Transverse colon (tissue), 4 donors: ENCODE results near the gene CDKN2C. TPM values are rescaled to one million over a fixed set of nuclear protein-coding genes. Genes with fewer than 3 reads are reported as not detected.

Experiments
- DNase-seq: peaks from one replicate; pipeline ENCODE4 v3.0.0-alpha.2; 2019
- H3K27ac ChIP-seq, 4 donors: fragments of 200-600 bp; sonication (generic); 2 replicates each; pipeline ENCODE4 v1.5.1; 2016 to 2018; ENCODE audit warnings: inconsistent platforms in 4 of 4
- H3K27me3 ChIP-seq: fragments of 200-600 bp; sonication (generic); 2 replicates; pipeline ENCODE4 v1.5.1; 2017; ENCODE audit warnings: inconsistent platforms
- H3K36me3 ChIP-seq, 4 donors: fragments of 200-600 bp; sonication (generic); 2 replicates each; pipeline ENCODE4 v1.5.1; 2017 to 2019; ENCODE audit warnings: inconsistent platforms in 4 of 4
- H3K4me1 ChIP-seq, 4 donors: fragments of 200-600 bp; sonication (generic); 2 replicates each; pipeline ENCODE4 v1.5.1; 2017 to 2020; ENCODE audit warnings: inconsistent platforms in 4 of 4
- H3K4me3 ChIP-seq, 4 donors: fragments of 200-600 bp; sonication (generic); 1 replicate in 1 of 4; 2 replicates in 3 of 4; pipeline versions ENCODE4 v1.5.1 to v1.6.1; 2017 to 2019; ENCODE audit warnings: inconsistent platforms in 4 of 4
- H3K9me3 ChIP-seq, 2 donors: fragments of 200-600 bp; sonication (generic); 2 replicates each; pipeline ENCODE4 v1.5.1; 2017 to 2019; ENCODE audit warnings: inconsistent platforms in 2 of 2
- EP300 ChIP-seq: sonication (generic); formaldehyde crosslinking; IDR thresholded peaks from one replicate; pipeline ENCODE4 v1.6.1; 2017; ENCODE audit warnings: antibody characterized with exemption, low read depth
- POLR2A ChIP-seq: fragments of 450-650 bp; IDR thresholded peaks from one replicate; pipeline ENCODE4 v1.6.1; 2016; ENCODE audit warnings: antibody characterized with exemption, mild to moderate bottlenecking, moderate library complexity
- POLR2AphosphoS5 ChIP-seq, 3 donors: sonication (generic); formaldehyde crosslinking; IDR thresholded peaks; one replicate each; pipeline ENCODE4 v1.6.1; 2016; ENCODE audit warnings: antibody characterized with exemption in 3 of 3
- WGBS, 2 donors: methylation state at CpG; one replicate each; pipeline ENCODE4 v1.1.5; 2018; ENCODE audit warnings: low coverage in 1 of 2; 5-methylcytosine and 5-hydroxymethylcytosine counted together
- in situ Hi-C, 4 donors: fragments of 200-750 bp; cut with MboI; loops; one replicate each; pipeline versions ENCODE4 v1.15.0 to v1.15.1; 2017; ENCODE audit warnings: low sequenced_read_pairs in 3 of 4, low pct_ligation_motif_present in 1 of 4, low pct_unique_long_range_greater_than_20kb in 1 of 4
- intact Hi-C: fragments of 100-400 bp; cut with DNase I; formaldehyde crosslinking; loops from one replicate; pipeline ENCODE4 v1.15.1; 2023; ENCODE audit warnings: low total_unique reads
- total RNA-seq, 4 donors: library from RNA; depleted of rRNA; stranded (reverse); fragments of >200 nt; gene quantifications; one replicate each; pipeline ENCODE4 v1.1.0, GENCODE V29; 2016
- TF ChIP-seq, protein P1 (sequence below), 5 experiments: fragments of 200-600 bp in 3 of 5; fragments of 450-650 bp in 2 of 5; sonication (generic) in 3 of 5; IDR thresholded peaks; 1 replicate in 2 of 5; 2 replicates in 3 of 5; pipeline ENCODE4 v1.5.1; 2016 to 2017; ENCODE audit warnings: antibody characterized with exemption in 5 of 5, inconsistent platforms in 3 of 5, mild to moderate bottlenecking in 2 of 5, moderate library complexity in 1 of 5

CDKN2C gene
- total RNA-seq, 4 donors from 2014 or later, result 6.7 to 10.3 (median 7.4) TPM; not detected in 1

DNA sequence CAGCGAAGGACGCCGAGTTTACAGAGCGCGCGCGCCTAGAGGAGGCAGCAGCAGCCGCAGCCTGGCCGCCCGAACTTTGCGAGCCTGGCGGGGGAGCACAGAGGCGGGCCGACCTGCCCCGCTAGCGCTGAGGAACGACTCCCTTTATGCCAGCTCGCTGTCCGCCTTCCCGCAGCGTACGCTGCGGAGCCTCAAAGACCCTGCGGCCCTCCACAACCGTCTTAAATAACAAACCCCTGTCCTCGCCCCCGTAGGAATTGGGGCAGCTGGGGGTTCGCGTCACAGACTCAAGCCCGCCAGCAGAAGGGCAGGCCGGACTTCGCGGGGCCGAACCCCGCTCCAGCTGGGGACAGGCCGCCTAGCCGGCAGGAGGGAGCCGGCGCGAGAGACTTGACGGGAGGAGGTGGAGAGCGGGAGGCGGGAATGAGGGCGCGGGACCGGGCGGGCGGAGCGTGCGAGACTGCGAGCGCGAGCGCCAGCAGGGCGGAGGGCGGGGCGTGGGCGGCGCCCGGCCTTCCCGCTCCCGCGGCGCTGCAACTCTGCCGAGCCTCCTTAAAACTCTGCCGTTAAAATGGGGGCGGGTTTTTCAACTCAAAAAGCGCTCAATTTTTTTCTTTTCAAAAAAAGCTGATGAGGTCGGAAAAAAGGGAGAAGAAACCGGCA lies 1.8 kb upstream of the CDKN2C start:
- DNase-seq, result peak; percentile 92
- no peaks in the 10 kb centered on the region for H3K27me3 ChIP-seq
- TF ChIP-seq POLR2AphosphoS5 (IDR thresholded peaks at IDR 0.05) (peak; percentile 69 to 91 (median 85)), POLR2A (peak; percentile 83), EP300 (no peak)
- TF ChIP-seq, protein P1, sequence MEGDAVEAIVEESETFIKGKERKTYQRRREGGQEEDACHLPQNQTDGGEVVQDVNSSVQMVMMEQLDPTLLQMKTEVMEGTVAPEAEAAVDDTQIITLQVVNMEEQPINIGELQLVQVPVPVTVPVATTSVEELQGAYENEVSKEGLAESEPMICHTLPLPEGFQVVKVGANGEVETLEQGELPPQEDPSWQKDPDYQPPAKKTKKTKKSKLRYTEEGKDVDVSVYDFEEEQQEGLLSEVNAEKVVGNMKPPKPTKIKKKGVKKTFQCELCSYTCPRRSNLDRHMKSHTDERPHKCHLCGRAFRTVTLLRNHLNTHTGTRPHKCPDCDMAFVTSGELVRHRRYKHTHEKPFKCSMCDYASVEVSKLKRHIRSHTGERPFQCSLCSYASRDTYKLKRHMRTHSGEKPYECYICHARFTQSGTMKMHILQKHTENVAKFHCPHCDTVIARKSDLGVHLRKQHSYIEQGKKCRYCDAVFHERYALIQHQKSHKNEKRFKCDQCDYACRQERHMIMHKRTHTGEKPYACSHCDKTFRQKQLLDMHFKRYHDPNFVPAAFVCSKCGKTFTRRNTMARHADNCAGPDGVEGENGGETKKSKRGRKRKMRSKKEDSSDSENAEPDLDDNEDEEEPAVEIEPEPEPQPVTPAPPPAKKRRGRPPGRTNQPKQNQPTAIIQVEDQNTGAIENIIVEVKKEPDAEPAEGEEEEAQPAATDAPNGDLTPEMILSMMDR (IDR thresholded peaks at IDR 0.05), result peak in 4 of 5 experiments; percentile 31 to 85 (median 49)
- in situ Hi-C loops (no loop called here), intact Hi-C loops (no loop called here)
- H3K4me3 ChIP-seq, result peak overlapping the region; percentile 86 to 92 (median 92)
- peaks cover 0 to 34% (median 13%) of the 10 kb centered on the region in 4 donors for H3K4me1 ChIP-seq
- no peaks in the 10 kb centered on the region for H3K9me3 ChIP-seq
- WGBS, 2 donors, result 0% methylated on average over 3 to 68 of the region's 70 CpGs
- H3K36me3 ChIP-seq, result no peaks in the 10 kb centered on the region
- peak overlapping the region; percentile 97 to 99 (median 98) for H3K27ac ChIP-seq

DNA sequence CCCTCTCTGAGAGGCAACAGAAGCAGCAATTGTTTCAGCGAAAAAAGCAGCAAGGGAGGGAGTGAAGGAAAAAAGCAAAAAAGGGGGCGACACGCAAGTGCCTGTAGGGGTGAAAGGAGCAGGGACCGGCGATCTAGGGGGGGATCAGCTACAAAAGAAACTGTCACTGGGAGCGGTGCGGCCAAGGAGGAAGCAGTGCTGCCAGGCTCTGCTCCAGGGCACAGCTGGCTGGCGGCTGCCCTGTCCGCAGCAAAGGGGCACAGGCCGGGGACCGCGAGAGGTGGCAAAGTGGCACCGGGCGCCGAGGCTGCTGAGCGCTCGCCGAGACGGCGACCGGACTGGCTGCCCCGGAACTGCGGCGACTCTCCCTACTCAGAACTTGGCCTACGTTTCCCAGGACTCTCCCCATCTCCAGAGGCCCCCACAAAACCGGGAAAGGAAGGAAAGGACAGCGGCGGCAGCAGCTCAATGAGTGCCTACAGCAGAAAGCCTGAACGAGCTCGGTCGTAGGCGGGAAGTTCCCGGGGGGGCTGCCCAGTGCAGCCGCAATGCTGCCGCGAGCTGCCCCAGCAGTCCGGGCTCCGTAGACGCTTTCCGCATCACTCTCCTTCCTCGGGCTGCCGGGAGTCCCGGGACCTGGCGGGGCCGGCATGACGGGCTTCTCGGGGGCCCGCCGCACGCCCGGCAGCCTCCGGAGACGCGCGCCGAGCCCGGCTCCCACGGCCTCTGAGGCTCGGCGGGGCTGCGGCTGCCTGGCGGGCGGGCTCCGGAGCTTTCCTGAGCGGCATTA lies 1.0 kb upstream of the CDKN2C start:
- peak overlapping the region; percentile 97 to 99 (median 98) for H3K27ac ChIP-seq
- H3K36me3 ChIP-seq, result no peaks in the 10 kb centered on the region
- in situ Hi-C loops, result no loop called here
- H3K9me3 ChIP-seq, result no peaks in the 10 kb centered on the region
- intact Hi-C loops, result no loop called here
- TF ChIP-seq, protein P1 (IDR thresholded peaks at IDR 0.05), result no peak
- peak in 2 of 3 donors; percentile 20 to 27 for TF ChIP-seq POLR2AphosphoS5 (IDR thresholded peaks at IDR 0.05)
- peak; percentile 2 for TF ChIP-seq POLR2A
- TF ChIP-seq EP300, result no peak
- DNase-seq, result peak; percentile 58
- peaks cover 0 to 39% (median 13%) of the 10 kb centered on the region in 4 donors for H3K4me1 ChIP-seq
- no peaks in the 10 kb centered on the region for H3K27me3 ChIP-seq
- WGBS, 2 donors, result 0 to 1% methylated on average over 2 to 45 of the region's 65 CpGs
- peak overlapping the region; percentile 86 to 92 (median 92) for H3K4me3 ChIP-seq

GRCh38 chr1:50970509-50970887 lies 453 bp downstream of the CDKN2C start:
- intact Hi-C loops, result no loop called here

More at GRCh38 chr1:50970509-50970887, 453 bp downstream of the CDKN2C start:
- peaks cover 0 to 39% (median 13%) of the 10 kb centered on the region in 4 donors for H3K4me1 ChIP-seq
- peak overlapping the region; percentile 86 to 92 (median 92) for H3K4me3 ChIP-seq
- peak overlapping the region; percentile 97 to 99 (median 98) for H3K27ac ChIP-seq
- no peaks in the 10 kb centered on the region for H3K36me3 ChIP-seq
- TF ChIP-seq POLR2AphosphoS5 (IDR thresholded peaks at IDR 0.05), result no peak
- no peak for TF ChIP-seq POLR2A
- TF ChIP-seq, protein P1 (IDR thresholded peaks at IDR 0.05), result no peak
- TF ChIP-seq EP300, result no peak
- no peak for DNase-seq
- in situ Hi-C loops, result no loop called here
- WGBS, 2 donors, result 11 to 12% methylated on average over 6 of the region's 6 CpGs
- H3K9me3 ChIP-seq, result no peaks in the 10 kb centered on the region
- H3K27me3 ChIP-seq, result no peaks in the 10 kb centered on the region
